ENCODE measurements around the gene LRP5. TPM values are rescaled to one million over a fixed set of nuclear protein-coding genes. Genes with fewer than 3 reads are reported as not detected.
A peak's percentile ranks its signal among the peaks of the same experiment; 100 is the strongest.

The LRP5 gene
- total and polyA plus RNA-seq, 2 experiments from 2014 or later: 26.9 to 51.1 TPM

DNA sequence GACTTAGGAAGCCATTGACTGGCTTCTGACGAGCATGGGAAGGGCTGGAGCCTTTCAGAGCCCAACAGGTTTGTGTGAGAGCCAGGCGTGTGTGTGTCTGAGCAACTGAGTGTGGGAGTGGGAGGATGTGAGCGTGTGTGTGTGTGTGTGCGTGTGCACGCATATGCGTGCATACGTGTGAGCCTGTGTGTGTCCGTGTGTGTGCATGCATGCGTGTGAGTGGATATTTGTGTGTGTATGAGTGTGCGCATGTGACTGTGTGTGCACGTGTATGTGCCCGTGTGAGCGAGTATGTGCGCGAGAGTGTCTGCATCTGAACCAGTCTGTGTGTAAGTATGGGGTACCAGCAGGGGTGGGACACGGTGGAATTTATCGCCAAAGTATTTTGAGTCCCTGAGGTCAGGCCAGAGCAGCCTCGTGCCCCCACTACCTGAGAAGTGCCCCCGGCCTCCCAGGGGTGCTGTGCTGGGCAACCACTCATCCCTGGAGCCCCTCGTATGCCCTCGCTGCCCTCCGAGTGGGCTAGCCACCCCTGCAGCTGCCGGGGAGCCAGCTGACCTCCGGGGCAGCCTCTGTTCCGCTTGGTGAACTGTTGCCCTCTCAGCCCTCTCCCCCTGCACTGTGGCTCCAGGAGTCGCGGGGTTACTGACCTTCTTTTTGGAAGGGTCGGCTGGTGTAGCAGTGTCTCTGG lies 38.5 kb downstream of the LRP5 start:
- H3K27me3 ChIP-seq (ENCODE audit: insufficient read depth): no peaks in the 10 kb centered on the region
- peaks cover 22% of the 10 kb centered on the region for H3K27me3 Mint-ChIP-seq (ENCODE audit: insufficient read depth, low read depth, poor library complexity)
- TF ChIP-seq, protein P1, sequence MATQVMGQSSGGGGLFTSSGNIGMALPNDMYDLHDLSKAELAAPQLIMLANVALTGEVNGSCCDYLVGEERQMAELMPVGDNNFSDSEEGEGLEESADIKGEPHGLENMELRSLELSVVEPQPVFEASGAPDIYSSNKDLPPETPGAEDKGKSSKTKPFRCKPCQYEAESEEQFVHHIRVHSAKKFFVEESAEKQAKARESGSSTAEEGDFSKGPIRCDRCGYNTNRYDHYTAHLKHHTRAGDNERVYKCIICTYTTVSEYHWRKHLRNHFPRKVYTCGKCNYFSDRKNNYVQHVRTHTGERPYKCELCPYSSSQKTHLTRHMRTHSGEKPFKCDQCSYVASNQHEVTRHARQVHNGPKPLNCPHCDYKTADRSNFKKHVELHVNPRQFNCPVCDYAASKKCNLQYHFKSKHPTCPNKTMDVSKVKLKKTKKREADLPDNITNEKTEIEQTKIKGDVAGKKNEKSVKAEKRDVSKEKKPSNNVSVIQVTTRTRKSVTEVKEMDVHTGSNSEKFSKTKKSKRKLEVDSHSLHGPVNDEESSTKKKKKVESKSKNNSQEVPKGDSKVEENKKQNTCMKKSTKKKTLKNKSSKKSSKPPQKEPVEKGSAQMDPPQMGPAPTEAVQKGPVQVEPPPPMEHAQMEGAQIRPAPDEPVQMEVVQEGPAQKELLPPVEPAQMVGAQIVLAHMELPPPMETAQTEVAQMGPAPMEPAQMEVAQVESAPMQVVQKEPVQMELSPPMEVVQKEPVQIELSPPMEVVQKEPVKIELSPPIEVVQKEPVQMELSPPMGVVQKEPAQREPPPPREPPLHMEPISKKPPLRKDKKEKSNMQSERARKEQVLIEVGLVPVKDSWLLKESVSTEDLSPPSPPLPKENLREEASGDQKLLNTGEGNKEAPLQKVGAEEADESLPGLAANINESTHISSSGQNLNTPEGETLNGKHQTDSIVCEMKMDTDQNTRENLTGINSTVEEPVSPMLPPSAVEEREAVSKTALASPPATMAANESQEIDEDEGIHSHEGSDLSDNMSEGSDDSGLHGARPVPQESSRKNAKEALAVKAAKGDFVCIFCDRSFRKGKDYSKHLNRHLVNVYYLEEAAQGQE (IDR thresholded peaks at IDR 0.05; ENCODE audit: unreplicated experiment): no peak
- TF ChIP-seq, protein P2, sequence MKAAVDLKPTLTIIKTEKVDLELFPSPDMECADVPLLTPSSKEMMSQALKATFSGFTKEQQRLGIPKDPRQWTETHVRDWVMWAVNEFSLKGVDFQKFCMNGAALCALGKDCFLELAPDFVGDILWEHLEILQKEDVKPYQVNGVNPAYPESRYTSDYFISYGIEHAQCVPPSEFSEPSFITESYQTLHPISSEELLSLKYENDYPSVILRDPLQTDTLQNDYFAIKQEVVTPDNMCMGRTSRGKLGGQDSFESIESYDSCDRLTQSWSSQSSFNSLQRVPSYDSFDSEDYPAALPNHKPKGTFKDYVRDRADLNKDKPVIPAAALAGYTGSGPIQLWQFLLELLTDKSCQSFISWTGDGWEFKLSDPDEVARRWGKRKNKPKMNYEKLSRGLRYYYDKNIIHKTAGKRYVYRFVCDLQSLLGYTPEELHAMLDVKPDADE (IDR thresholded peaks at IDR 0.05): no peak
- no peak for TF ChIP-seq JUNB (IDR thresholded peaks at IDR 0.05; ENCODE audit: unreplicated experiment)
- no peak for TF ChIP-seq ZNF114 (CRISPR knock-in tag; IDR thresholded peaks at IDR 0.05)
- no peak for TF ChIP-seq STAT1 (IDR thresholded peaks at IDR 0.05; ENCODE audit: unreplicated experiment)
- TF ChIP-seq EZH2 (IDR thresholded peaks at IDR 0.05; ENCODE audit: low read depth, unreplicated experiment): no peak
- no peak for TF ChIP-seq EZH2phosphoT487 (IDR thresholded peaks at IDR 0.05; ENCODE audit: unreplicated experiment)
- ATAC-seq (no peak), DNase-seq (ENCODE audit: low spot score) (no peak)
- peaks cover 22% of the 10 kb centered on the region for H3K4me1 Mint-ChIP-seq
- no peaks in the 10 kb centered on the region for H3K36me3 ChIP-seq (ENCODE audit: insufficient read depth)
- no peaks in the 10 kb centered on the region; the same call in 1 of the 2 replicates for H4K20me1 ChIP-seq (replicated peaks; ENCODE audit: insufficient read depth)
- H3K4me3 Mint-ChIP-seq: no peak overlapping the region; the same call in 2 of the 3 replicates
- no peak overlapping the region for H3K27ac ChIP-seq (ENCODE audit: low read depth)
- H3K27ac Mint-ChIP-seq: peak overlapping the region; percentile 1; the same call in 1 of the 2 replicates
- peaks cover 41% of the 10 kb centered on the region for H3K36me3 Mint-ChIP-seq (ENCODE audit: low read depth)
- H3K4me2 ChIP-seq: no peak overlapping the region
- peaks cover 24% of the 10 kb centered on the region for H3K79me2 ChIP-seq (replicated peaks; ENCODE audit: insufficient read depth)
- no peaks in the 10 kb centered on the region for H3K9me2 ChIP-seq (ENCODE audit: insufficient read depth)
- H3K9me3 Mint-ChIP-seq: peaks cover 17% of the 10 kb centered on the region; the same call in 2 of the 3 replicates
- H3K4me1 ChIP-seq (ENCODE audit: insufficient read depth): peaks cover 3% of the 10 kb centered on the region; the same call in 1 of the 2 replicates
- no peak overlapping the region for H2AFZ ChIP-seq
- H3K4me3 ChIP-seq: no peak overlapping the region
- H3F3A ChIP-seq (replicated peaks; ENCODE audit: low read depth): 0 out of 2 replicates have a peak, but pooled peaks cover 2% of the 10 kb centered on the region

DNA sequence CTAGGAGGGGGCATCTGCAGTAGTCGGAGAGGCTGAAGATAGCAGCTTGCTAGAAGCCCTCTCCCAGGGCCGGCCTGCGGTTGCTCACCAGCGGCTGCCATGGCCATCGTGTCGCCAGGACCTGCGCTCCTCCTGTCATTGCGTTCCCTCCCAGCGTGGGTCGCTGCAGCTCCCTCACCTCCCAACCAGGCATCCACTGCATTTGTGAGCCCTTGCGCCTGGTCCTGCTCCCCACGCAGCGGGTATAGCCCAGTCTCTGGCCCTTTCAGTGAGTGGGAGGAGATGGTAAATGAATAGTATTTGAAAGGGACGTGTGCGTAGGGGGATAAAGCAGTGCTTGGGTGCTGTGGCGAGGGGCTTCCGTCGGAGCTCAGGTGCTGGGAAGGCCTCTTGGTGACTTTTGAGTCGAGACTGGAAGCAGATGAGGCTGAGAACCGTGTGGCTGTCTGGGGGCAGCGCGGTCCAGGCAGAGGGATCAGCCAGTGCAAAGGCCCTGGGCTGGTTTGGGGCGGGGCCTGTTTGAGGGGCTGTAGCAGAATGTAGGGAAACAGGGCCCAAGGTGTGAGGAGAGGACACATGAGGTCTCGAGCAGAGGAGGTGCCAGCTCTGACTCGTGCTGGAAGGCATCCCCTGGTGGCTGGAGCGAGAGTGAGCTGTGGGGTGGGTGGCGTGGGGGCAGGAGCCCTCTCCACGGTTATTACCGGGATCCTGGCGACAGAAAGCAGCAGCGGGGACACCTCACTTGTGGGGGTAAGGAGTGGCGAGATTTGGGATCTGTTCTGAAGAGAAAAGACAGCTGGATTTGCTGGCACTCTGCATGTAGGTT lies 39.3 kb downstream of the LRP5 start:
- no peaks in the 10 kb centered on the region for H3K36me3 ChIP-seq (ENCODE audit: insufficient read depth)
- Mint-ChIP-seq H3K4me1 (peaks cover 22% of the 10 kb centered on the region), H3K9me3 (peaks cover 15% of the 10 kb centered on the region; the same call in 2 of the 3 replicates), H3K36me3 (ENCODE audit: low read depth) (peaks cover 41% of the 10 kb centered on the region), H3K27me3 (ENCODE audit: insufficient read depth, low read depth, poor library complexity) (peaks cover 24% of the 10 kb centered on the region), H3K27ac (no peak overlapping the region), H3K4me3 (no peak overlapping the region)
- H3K27me3 ChIP-seq (ENCODE audit: insufficient read depth): no peaks in the 10 kb centered on the region
- H3K4me3 ChIP-seq: no peak overlapping the region
- H3K27ac ChIP-seq (ENCODE audit: low read depth): no peak overlapping the region
- peak; percentile 17; the same call in 2 of the 3 replicates for ATAC-seq
- H2AFZ ChIP-seq: no peak overlapping the region
- peaks cover 16% of the 10 kb centered on the region for H3K79me2 ChIP-seq (replicated peaks; ENCODE audit: insufficient read depth)
- H3F3A ChIP-seq (replicated peaks; ENCODE audit: low read depth): 0 out of 2 replicates have a peak, but pooled peaks cover 2% of the 10 kb centered on the region
- H4K20me1 ChIP-seq (replicated peaks; ENCODE audit: insufficient read depth): no peaks in the 10 kb centered on the region; the same call in none of the 2 replicates
- H3K4me2 ChIP-seq: no peak overlapping the region
- H3K9me2 ChIP-seq (ENCODE audit: insufficient read depth): no peaks in the 10 kb centered on the region
- peaks cover 3% of the 10 kb centered on the region; the same call in 1 of the 2 replicates for H3K4me1 ChIP-seq (ENCODE audit: insufficient read depth)
- peak; percentile 37 for DNase-seq (ENCODE audit: low spot score)
- TF ChIP-seq, protein P3, sequence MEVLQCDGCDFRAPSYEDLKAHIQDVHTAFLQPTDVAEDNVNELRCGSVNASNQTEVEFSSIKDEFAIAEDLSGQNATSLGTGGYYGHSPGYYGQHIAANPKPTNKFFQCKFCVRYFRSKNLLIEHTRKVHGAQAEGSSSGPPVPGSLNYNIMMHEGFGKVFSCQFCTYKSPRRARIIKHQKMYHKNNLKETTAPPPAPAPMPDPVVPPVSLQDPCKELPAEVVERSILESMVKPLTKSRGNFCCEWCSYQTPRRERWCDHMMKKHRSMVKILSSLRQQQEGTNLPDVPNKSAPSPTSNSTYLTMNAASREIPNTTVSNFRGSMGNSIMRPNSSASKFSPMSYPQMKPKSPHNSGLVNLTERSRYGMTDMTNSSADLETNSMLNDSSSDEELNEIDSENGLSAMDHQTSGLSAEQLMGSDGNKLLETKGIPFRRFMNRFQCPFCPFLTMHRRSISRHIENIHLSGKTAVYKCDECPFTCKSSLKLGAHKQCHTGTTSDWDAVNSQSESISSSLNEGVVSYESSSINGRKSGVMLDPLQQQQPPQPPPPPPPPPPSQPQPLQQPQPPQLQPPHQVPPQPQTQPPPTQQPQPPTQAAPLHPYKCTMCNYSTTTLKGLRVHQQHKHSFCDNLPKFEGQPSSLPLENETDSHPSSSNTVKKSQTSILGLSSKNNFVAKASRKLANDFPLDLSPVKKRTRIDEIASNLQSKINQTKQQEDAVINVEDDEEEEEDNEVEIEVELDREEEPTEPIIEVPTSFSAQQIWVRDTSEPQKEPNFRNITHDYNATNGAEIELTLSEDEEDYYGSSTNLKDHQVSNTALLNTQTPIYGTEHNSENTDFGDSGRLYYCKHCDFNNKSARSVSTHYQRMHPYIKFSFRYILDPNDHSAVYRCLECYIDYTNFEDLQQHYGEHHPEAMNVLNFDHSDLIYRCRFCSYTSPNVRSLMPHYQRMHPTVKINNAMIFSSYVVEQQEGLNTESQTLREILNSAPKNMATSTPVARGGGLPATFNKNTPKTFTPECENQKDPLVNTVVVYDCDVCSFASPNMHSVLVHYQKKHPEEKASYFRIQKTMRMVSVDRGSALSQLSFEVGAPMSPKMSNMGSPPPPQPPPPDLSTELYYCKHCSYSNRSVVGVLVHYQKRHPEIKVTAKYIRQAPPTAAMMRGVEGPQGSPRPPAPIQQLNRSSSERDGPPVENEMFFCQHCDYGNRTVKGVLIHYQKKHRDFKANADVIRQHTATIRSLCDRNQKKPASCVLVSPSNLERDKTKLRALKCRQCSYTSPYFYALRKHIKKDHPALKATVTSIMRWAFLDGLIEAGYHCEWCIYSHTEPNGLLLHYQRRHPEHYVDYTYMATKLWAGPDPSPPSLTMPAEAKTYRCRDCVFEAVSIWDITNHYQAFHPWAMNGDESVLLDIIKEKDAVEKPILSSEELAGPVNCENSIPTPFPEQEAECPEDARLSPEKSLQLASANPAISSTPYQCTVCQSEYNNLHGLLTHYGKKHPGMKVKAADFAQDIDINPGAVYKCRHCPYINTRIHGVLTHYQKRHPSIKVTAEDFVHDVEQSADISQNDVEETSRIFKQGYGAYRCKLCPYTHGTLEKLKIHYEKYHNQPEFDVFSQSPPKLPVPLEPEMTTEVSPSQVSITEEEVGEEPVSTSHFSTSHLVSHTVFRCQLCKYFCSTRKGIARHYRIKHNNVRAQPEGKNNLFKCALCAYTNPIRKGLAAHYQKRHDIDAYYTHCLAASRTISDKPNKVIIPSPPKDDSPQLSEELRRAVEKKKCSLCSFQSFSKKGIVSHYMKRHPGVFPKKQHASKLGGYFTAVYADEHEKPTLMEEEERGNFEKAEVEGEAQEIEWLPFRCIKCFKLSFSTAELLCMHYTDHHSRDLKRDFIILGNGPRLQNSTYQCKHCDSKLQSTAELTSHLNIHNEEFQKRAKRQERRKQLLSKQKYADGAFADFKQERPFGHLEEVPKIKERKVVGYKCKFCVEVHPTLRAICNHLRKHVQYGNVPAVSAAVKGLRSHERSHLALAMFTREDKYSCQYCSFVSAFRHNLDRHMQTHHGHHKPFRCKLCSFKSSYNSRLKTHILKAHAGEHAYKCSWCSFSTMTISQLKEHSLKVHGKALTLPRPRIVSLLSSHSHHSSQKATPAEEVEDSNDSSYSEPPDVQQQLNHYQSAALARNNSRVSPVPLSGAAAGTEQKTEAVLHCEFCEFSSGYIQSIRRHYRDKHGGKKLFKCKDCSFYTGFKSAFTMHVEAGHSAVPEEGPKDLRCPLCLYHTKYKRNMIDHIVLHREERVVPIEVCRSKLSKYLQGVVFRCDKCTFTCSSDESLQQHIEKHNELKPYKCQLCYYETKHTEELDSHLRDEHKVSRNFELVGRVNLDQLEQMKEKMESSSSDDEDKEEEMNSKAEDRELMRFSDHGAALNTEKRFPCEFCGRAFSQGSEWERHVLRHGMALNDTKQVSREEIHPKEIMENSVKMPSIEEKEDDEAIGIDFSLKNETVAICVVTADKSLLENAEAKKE (CRISPR knock-in tag; IDR thresholded peaks at IDR 0.05): no peak
- no peak for TF ChIP-seq JUNB (IDR thresholded peaks at IDR 0.05; ENCODE audit: unreplicated experiment)
